ENCODE results near the gene PPM1H. TPM values are rescaled to one million over a fixed set of nuclear protein-coding genes. Genes with fewer than 3 reads are reported as not detected.
A peak's percentile ranks its signal among the peaks of the same experiment; 100 is the strongest.

Gene PPM1H
- total RNA-seq, 1 experiment from 2014 or later = 37.1 TPM

- TF ChIP-seq AFF4 (CRISPR knock-in tag; IDR thresholded peaks at IDR 0.05; ENCODE audit: borderline replicate concordance) (no peak), ZNF219 (CRISPR knock-in tag; IDR thresholded peaks at IDR 0.05; ENCODE audit: borderline replicate concordance) (no peak), ZSCAN18 (CRISPR knock-in tag; IDR thresholded peaks at IDR 0.05) (no peak), ZBTB21 (CRISPR knock-in tag; IDR thresholded peaks at IDR 0.05; ENCODE audit: borderline replicate concordance) (no peak)
Observed at GRCh38 chr12:62736596-62736995, 198.4 kb downstream of the PPM1H start (continued).

GRCh38 chr12:62732861-62733427, 202.0 kb downstream of the PPM1H start:
- no peaks in the 10 kb centered on the region for H3K27me3 Mint-ChIP-seq (ENCODE audit: low read depth)
- ATAC-seq (no peak), DNase-seq (ENCODE audit: low spot score) (no peak)
- ChIA-PET CTCF (no interaction called here), POLR2A (no interaction called here)
- H3K4me3 Mint-ChIP-seq = no peak overlapping the region
- peaks cover 14% of the 10 kb centered on the region for H3K36me3 Mint-ChIP-seq
- H3K27ac Mint-ChIP-seq = no peak overlapping the region
- TF ChIP-seq ATF3 (CRISPR knock-in tag; conservative IDR thresholded peaks at IDR 0.05) = no peak
- peak; percentile 73; the same call in 1 of the 2 replicates for TF ChIP-seq ZNF121 (CRISPR knock-in tag; IDR thresholded peaks at IDR 0.05)
- H3K4me1 Mint-ChIP-seq = peaks cover 38% of the 10 kb centered on the region
- no peaks in the 10 kb centered on the region for H3K9me3 Mint-ChIP-seq

- TF ChIP-seq NFYB (CRISPR knock-in tag; conservative IDR thresholded peaks at IDR 0.05; ENCODE audit: low read depth) = no peak
- TF ChIP-seq ZNF532 (CRISPR knock-in tag; IDR thresholded peaks at IDR 0.05; ENCODE audit: borderline replicate concordance) = no peak
- no peak for TF ChIP-seq OVOL2 (CRISPR knock-in tag; IDR thresholded peaks at IDR 0.05; ENCODE audit: borderline replicate concordance)
- TF ChIP-seq GABPB1 (CRISPR knock-in tag; IDR thresholded peaks at IDR 0.05) = no peak
- no peak for TF ChIP-seq ATF1 (CRISPR knock-in tag; IDR thresholded peaks at IDR 0.05)
- no peak for TF ChIP-seq USF2 (CRISPR knock-in tag; IDR thresholded peaks at IDR 0.05)
- TF ChIP-seq ZSCAN18 (CRISPR knock-in tag; IDR thresholded peaks at IDR 0.05) = no peak
- no peak for TF ChIP-seq TCF7 (CRISPR knock-in tag; IDR thresholded peaks at IDR 0.05; ENCODE audit: low read depth)
- H3K27ac Mint-ChIP-seq = peak overlapping the region; percentile 10
- peaks cover 7% of the 10 kb centered on the region for H3K36me3 Mint-ChIP-seq
- ATAC-seq (no peak), DNase-seq (ENCODE audit: low spot score) (no peak)
- H3K27me3 Mint-ChIP-seq (ENCODE audit: low read depth) = no peaks in the 10 kb centered on the region
- POLR2A ChIA-PET = no interaction called here
- no peak overlapping the region for H3K4me3 Mint-ChIP-seq
- H3K9me3 Mint-ChIP-seq = no peaks in the 10 kb centered on the region
- H3K4me1 Mint-ChIP-seq = peaks cover 37% of the 10 kb centered on the region
- CTCF ChIA-PET = no interaction called here
Observed at GRCh38 chr12:62731055-62731820, 203.7 kb downstream of the PPM1H start.

All from WTC11 (cell line).